ENCODE data around the gene INTS1. TPM values are rescaled to one million over a fixed set of nuclear protein-coding genes. Genes with fewer than 3 reads are reported as not detected.

Gene INTS1
- total RNA-seq, 2 experiments from 2014 or later, result 78.1 to 81.7 TPM

GRCh38 chr7:1539181-1539881 is 35.1 kb upstream of the INTS1 start:
- H3K4me1 Mint-ChIP-seq, result peaks cover 8% of the 10 kb centered on the region
- H3K27ac Mint-ChIP-seq, result no peak overlapping the region
- DNase-seq (no peak), ATAC-seq (no peak)
- intact Hi-C loops (cut with DNase I, micrococcal nuclease), result loop anchor here in 1 of 2 experiments (10.0 kb wide), 1 partner anchor 665 kb away; the partner anchor contains the start of gene GET4
- H3K4me3 Mint-ChIP-seq, result no peak overlapping the region
- no peaks in the 10 kb centered on the region for H3K27me3 Mint-ChIP-seq
- H3K9me3 Mint-ChIP-seq (ENCODE audit: low read depth), result no peaks in the 10 kb centered on the region
- CTCF ChIA-PET, result no interaction called here
- peaks cover 10% of the 10 kb centered on the region for H3K36me3 Mint-ChIP-seq (ENCODE audit: low read depth)
- POLR2A ChIA-PET, result no interaction called here

GRCh38 chr7:1538544-1539180 is 34.5 kb upstream of the INTS1 start:
- H3K9me3 Mint-ChIP-seq (ENCODE audit: low read depth), result no peaks in the 10 kb centered on the region
- ChIA-PET POLR2A (no interaction called here), CTCF (no interaction called here)
- H3K27ac Mint-ChIP-seq, result no peak overlapping the region
- peaks cover 10% of the 10 kb centered on the region for H3K36me3 Mint-ChIP-seq (ENCODE audit: low read depth)
- DNase-seq, result no peak
- intact Hi-C loops (cut with DNase I, micrococcal nuclease), result loop anchor here in 1 of 2 experiments (10.0 kb wide), 1 partner anchor 664 kb away; the partner anchor contains the start of gene GET4
- H3K27me3 Mint-ChIP-seq, result no peaks in the 10 kb centered on the region
- no peak for ATAC-seq
- no peak overlapping the region for H3K4me3 Mint-ChIP-seq
- peaks cover 14% of the 10 kb centered on the region for H3K4me1 Mint-ChIP-seq

GRCh38 chr7:1537535-1538412 is 33.6 kb upstream of the INTS1 start:
- Mint-ChIP-seq H3K9me3 (ENCODE audit: low read depth) (no peaks in the 10 kb centered on the region), H3K27me3 (no peaks in the 10 kb centered on the region), H3K4me3 (no peak overlapping the region), H3K36me3 (ENCODE audit: low read depth) (peaks cover 10% of the 10 kb centered on the region), H3K4me1 (peaks cover 23% of the 10 kb centered on the region), H3K27ac (no peak overlapping the region)
- peak; percentile 36 for DNase-seq
- intact Hi-C loops (cut with DNase I, micrococcal nuclease), result loop anchor here in 1 of 2 experiments (10.0 kb wide), 1 partner anchor 663 kb away; the partner anchor contains the start of gene GET4
- POLR2A ChIA-PET, result no interaction called here
- no peak for ATAC-seq
- CTCF ChIA-PET, result no interaction called here

- peak overlapping the region; percentile 6 for H3K27ac Mint-ChIP-seq
- peaks cover 29% of the 10 kb centered on the region for H3K4me1 Mint-ChIP-seq
- ChIA-PET CTCF (no interaction called here), POLR2A (no interaction called here)
- no peak overlapping the region for H3K4me3 Mint-ChIP-seq
- intact Hi-C loops (cut with DNase I, micrococcal nuclease), result loop anchor here in 1 of 2 experiments (10.0 kb wide), 1 partner anchor 662 kb away; the partner anchor contains the start of gene GET4
- H3K9me3 Mint-ChIP-seq (ENCODE audit: low read depth), result no peaks in the 10 kb centered on the region
- DNase-seq (no peak), ATAC-seq (no peak)
- no peaks in the 10 kb centered on the region for H3K27me3 Mint-ChIP-seq
- peaks cover 6% of the 10 kb centered on the region for H3K36me3 Mint-ChIP-seq (ENCODE audit: low read depth)
Observed at GRCh38 chr7:1536743-1537534, 32.8 kb upstream of the INTS1 start.

GRCh38 chr7:1536455-1536742 is 32.2 kb upstream of the INTS1 start:
- ChIA-PET CTCF (interaction anchor here (0.5 kb wide), 1 partner anchor 341 kb away, joined by 3 read pairs; no protein-coding TSS in a partner anchor), POLR2A (no interaction called here)
- ATAC-seq, result no peak
- peaks cover 29% of the 10 kb centered on the region for H3K4me1 Mint-ChIP-seq
- H3K36me3 Mint-ChIP-seq (ENCODE audit: low read depth), result peaks cover 8% of the 10 kb centered on the region
- H3K27me3 Mint-ChIP-seq, result no peaks in the 10 kb centered on the region
- no peak for DNase-seq
- H3K4me3 Mint-ChIP-seq, result no peak overlapping the region
- intact Hi-C loops (cut with DNase I, micrococcal nuclease), result loop anchor here in 1 of 2 experiments (10.0 kb wide), 1 partner anchor 662 kb away; the partner anchor contains the start of gene GET4
- H3K9me3 Mint-ChIP-seq (ENCODE audit: low read depth), result no peaks in the 10 kb centered on the region
- peak overlapping the region; percentile 6 for H3K27ac Mint-ChIP-seq

GRCh38 chr7:1535701-1536454 is 31.7 kb upstream of the INTS1 start:
- no peak for ATAC-seq
- no peak overlapping the region for H3K4me3 Mint-ChIP-seq
- no peaks in the 10 kb centered on the region for H3K27me3 Mint-ChIP-seq
- H3K9me3 Mint-ChIP-seq (ENCODE audit: low read depth), result no peaks in the 10 kb centered on the region
- H3K27ac Mint-ChIP-seq, result no peak overlapping the region
- DNase-seq, result no peak
- peaks cover 29% of the 10 kb centered on the region for H3K4me1 Mint-ChIP-seq
- ChIA-PET CTCF (interaction anchor here (0.5 to 0.8 kb wide), 3 partner anchors 12 to 341 kb away, joined by 3 to 5 read pairs (median 3); no protein-coding TSS in a partner anchor), POLR2A (no interaction called here)
- H3K36me3 Mint-ChIP-seq (ENCODE audit: low read depth), result peaks cover 8% of the 10 kb centered on the region
- intact Hi-C loops (cut with DNase I, micrococcal nuclease), result loop anchor here in 1 of 2 experiments (10.0 kb wide), 1 partner anchor 661 kb away; the partner anchor contains the start of gene GET4

- no peak for ATAC-seq
- Mint-ChIP-seq H3K27me3 (no peaks in the 10 kb centered on the region), H3K27ac (no peak overlapping the region), H3K36me3 (ENCODE audit: low read depth) (peaks cover 6% of the 10 kb centered on the region), H3K4me3 (no peak overlapping the region), H3K4me1 (peaks cover 29% of the 10 kb centered on the region), H3K9me3 (ENCODE audit: low read depth) (no peaks in the 10 kb centered on the region)
- ChIA-PET POLR2A (no interaction called here), CTCF (interaction anchor here (0.7 to 0.8 kb wide), 2 partner anchors 12 to 300 kb away, joined by 3 to 5 read pairs; no protein-coding TSS in a partner anchor)
- intact Hi-C loops (cut with DNase I, micrococcal nuclease), result loop anchor here in 1 of 2 experiments (10.0 kb wide), 1 partner anchor 660 kb away; the partner anchor contains the start of gene GET4
- DNase-seq, result no peak
Observed at GRCh38 chr7:1535100-1535458, 30.9 kb upstream of the INTS1 start.

GRCh38 chr7:1534330-1535099 is 30.3 kb upstream of the INTS1 start:
- intact Hi-C loops (cut with DNase I, micrococcal nuclease), result loop anchor here (5.0 to 10.0 kb wide), 3 partner anchors 33 to 660 kb away; partner anchors contain the start of gene GET4 (in 1 of the 2)
- ChIA-PET CTCF (interaction anchor here (0.7 to 1.6 kb wide), 3 partner anchors 13 to 42 kb away, joined by 3 to 6 read pairs (median 3); no protein-coding TSS in a partner anchor), POLR2A (interaction anchor here (0.6 kb wide), 1 partner anchor 9 kb away, joined by 5 read pairs; no protein-coding TSS in a partner anchor)
- Mint-ChIP-seq H3K36me3 (ENCODE audit: low read depth) (peaks cover 6% of the 10 kb centered on the region), H3K27ac (peak overlapping the region; percentile 89), H3K27me3 (no peaks in the 10 kb centered on the region), H3K4me1 (peaks cover 29% of the 10 kb centered on the region), H3K4me3 (no peak overlapping the region), H3K9me3 (ENCODE audit: low read depth) (no peaks in the 10 kb centered on the region)
- no peak for ATAC-seq
- no peak for DNase-seq

- H3K9me3 Mint-ChIP-seq (ENCODE audit: low read depth), result no peaks in the 10 kb centered on the region
- H3K4me3 Mint-ChIP-seq, result peak overlapping the region; percentile 89
- peak overlapping the region; percentile 89 for H3K27ac Mint-ChIP-seq
- ATAC-seq, result peak; percentile 60
- H3K36me3 Mint-ChIP-seq (ENCODE audit: low read depth), result peaks cover 4% of the 10 kb centered on the region
- no peaks in the 10 kb centered on the region for H3K27me3 Mint-ChIP-seq
- peaks cover 29% of the 10 kb centered on the region for H3K4me1 Mint-ChIP-seq
- intact Hi-C loops (cut with DNase I, micrococcal nuclease), result loop anchor here (2.0 to 10.0 kb wide), 5 partner anchors 34 to 1099 kb away; partner anchors contain the start of genes GET4 (in 1 of the 2) and IQCE (in 1 of the 2)
- DNase-seq, result peak; percentile 78
- POLR2A ChIA-PET, result interaction anchor here (0.6 to 0.7 kb wide), 2 partner anchors 10 to 261 kb away, joined by 3 to 5 read pairs; no protein-coding TSS in a partner anchor
- CTCF ChIA-PET, result interaction anchor here (1.2 to 1.6 kb wide), 2 partner anchors 28 to 43 kb away, joined by 3 to 6 read pairs; no protein-coding TSS in a partner anchor
Observed at GRCh38 chr7:1533547-1534329, 29.5 kb upstream of the INTS1 start.

Measured in activated CD4-positive, alpha-beta T cell treated with anti-CD3 and anti-CD28 coated beads for 36 hours (primary cell).